SK-N-SH (cell line): Measurements from ENCODE around the gene CIAO1. TPM values are rescaled to one million over a fixed set of nuclear protein-coding genes. Genes with fewer than 3 reads are reported as not detected.

Source experiments
- CTCF ChIA-PET: fragments of 300-600, 350-600 bp; formaldehyde crosslinking; extraction: SDS; loops from one replicate; lab custom pipeline; 2021; lab: Yijun Ruan, JAX
- POLR2A ChIA-PET: fragments of 350-600 bp; sonication (Branson Sonifier 250); formaldehyde crosslinking; extraction: SDS; loops from one replicate; lab custom pipeline; 2020; ENCODE audit warnings: antibody characterized with exemption, inconsistent platforms; lab: Yijun Ruan, JAX
- DNase-seq: peaks from one replicate; pipeline ENCODE4 v3.0.0; 2012
- H2AFZ ChIP-seq: fragments of 200-600 bp; sonication (generic); 2 replicates; pipeline ENCODE4 v1.8.1; 2016; ENCODE audit warnings: antibody characterized with exemption, mild to moderate bottlenecking, low read depth
- H3F3A ChIP-seq: fragments of 200-600 bp; sonication (generic); replicated peaks from 2 replicates; pipeline ENCODE3; 2016; ENCODE audit warnings: antibody characterized with exemption, mild to moderate bottlenecking; ENCODE audit not compliant: insufficient read depth
- H3K27ac ChIP-seq, 2 experiments: fragments of 200-500 bp in 1 of 2; fragments of 200-600 bp in 1 of 2; sonication (Bioruptor generic) in 1 of 2; sonication (generic), shearing (Covaris generic) in 1 of 2; 2 replicates each; pipeline versions ENCODE4 v1.5.1 to v1.6.1; 2014 to 2016; ENCODE audit warnings: low read depth in 2 of 2, inconsistent platforms in 1 of 2, low read length in 1 of 2, mild to moderate bottlenecking in 1 of 2, mixed read lengths in 1 of 2
- H3K27me3 ChIP-seq: fragments of 200-600 bp; sonication (generic), shearing (Covaris generic); 2 replicates; pipeline ENCODE4 v1.6.1; 2016; ENCODE audit warnings: mixed run types; ENCODE audit not compliant: insufficient read depth
- H3K36me3 ChIP-seq, 2 experiments: fragments of 200-500 bp in 1 of 2; fragments of 200-600 bp in 1 of 2; sonication (Bioruptor generic) in 1 of 2; sonication (generic) in 1 of 2; replicated peaks in 1 of 2; 2 replicates each; pipeline versions ENCODE3 to v1.5.1; 2014 to 2016; ENCODE audit warnings: low read length in 1 of 2, mild to moderate bottlenecking in 1 of 2; ENCODE audit not compliant: insufficient read depth in 2 of 2, control insufficient read depth in 1 of 2
- H3K4me1 ChIP-seq, 2 experiments: fragments of 200-500 bp in 1 of 2; fragments of 200-600 bp in 1 of 2; sonication (Bioruptor generic) in 1 of 2; sonication (generic), shearing (Covaris generic) in 1 of 2; 2 replicates each; pipeline versions ENCODE4 v1.5.1 to v1.6.1; 2014 to 2016; ENCODE audit warnings: low read depth in 1 of 2, low read length in 1 of 2, mixed run types in 1 of 2; ENCODE audit not compliant: insufficient read depth in 2 of 2, control insufficient read depth in 1 of 2
- H3K4me2 ChIP-seq: fragments of 200-600 bp; sonication (generic), shearing (Covaris generic); 2 replicates; pipeline ENCODE4 v1.6.1; 2017; ENCODE audit warnings: mixed run types
- H3K4me3 ChIP-seq, 2 experiments: fragments of 200-500 bp in 1 of 2; fragments of 200-600 bp in 1 of 2; sonication (Bioruptor generic) in 1 of 2; sonication (generic), shearing (Covaris generic) in 1 of 2; 2 replicates each; pipeline versions ENCODE4 v1.5.1 to v1.8.1; 2014 to 2016; ENCODE audit warnings: low read depth in 2 of 2, inconsistent platforms in 1 of 2, low read length in 1 of 2, mild to moderate bottlenecking in 1 of 2, mixed read lengths in 1 of 2, moderate library complexity in 1 of 2
- H3K79me2 ChIP-seq: fragments of 200-600 bp; sonication (generic); 2 replicates; pipeline ENCODE4 v1.8.1; 2017; ENCODE audit warnings: mild to moderate bottlenecking; ENCODE audit not compliant: insufficient read depth
- H3K9ac ChIP-seq: fragments of 200-600 bp; sonication (generic); 2 replicates; pipeline ENCODE4 v1.6.1; 2017; ENCODE audit warnings: mixed run types
- H3K9me2 ChIP-seq: fragments of 200-600 bp; sonication (generic); 2 replicates; pipeline ENCODE4 v1.6.1; 2017; ENCODE audit warnings: mixed run types
- H3K9me3 ChIP-seq: fragments of 200-600 bp; sonication (generic); 2 replicates; pipeline ENCODE4 v1.6.1; 2017; ENCODE audit warnings: mixed run types, mild to moderate bottlenecking, moderate library complexity
- H4K20me1 ChIP-seq: fragments of 200-600 bp; sonication (generic); 2 replicates; pipeline ENCODE4 v1.6.1; 2017; ENCODE audit warnings: mild to moderate bottlenecking, mixed run types; ENCODE audit not compliant: insufficient read depth
- CHD2 ChIP-seq: fragments of 150-350 bp; IDR thresholded peaks from 2 replicates; pipeline ENCODE4 v1.6.1; 2018; ENCODE audit warnings: low read length; ENCODE audit not compliant: partially characterized antibody
- CTCF ChIP-seq: fragments of 200-600 bp; sonication (generic); IDR thresholded peaks from 2 replicates; pipeline ENCODE4 v1.6.1; 2017; ENCODE audit warnings: antibody characterized with exemption, mild to moderate bottlenecking, moderate library complexity
- ELF1 ChIP-seq: IDR thresholded peaks from 2 replicates; pipeline ENCODE4 v1.4.0; 2012
- EP300 ChIP-seq, 2 experiments: IDR thresholded peaks; 2 replicates each; pipeline versions ENCODE4 v1.4.0 to v1.6.1; 2012; ENCODE audit warnings: borderline replicate concordance in 1 of 2, low read depth in 1 of 2, low read length in 1 of 2
- FOXJ3 ChIP-seq: sonication (generic); formaldehyde crosslinking; IDR thresholded peaks from 2 replicates; pipeline ENCODE4 v1.5.1; 2020; ENCODE audit warnings: mild to moderate bottlenecking, missing genetic modification reagents
- FOXM1 ChIP-seq: IDR thresholded peaks from 2 replicates; pipeline ENCODE4 v1.4.0; 2012; ENCODE audit warnings: low read depth, mild to moderate bottlenecking
- GATA2 ChIP-seq: sonication (generic); formaldehyde crosslinking; IDR thresholded peaks from 2 replicates; pipeline ENCODE4 v1.5.0; 2020; ENCODE audit warnings: mild to moderate bottlenecking, missing genetic modification reagents
- MEF2A ChIP-seq: IDR thresholded peaks from 2 replicates; pipeline ENCODE4 v1.4.0; 2012; ENCODE audit warnings: low read depth, borderline replicate concordance
- MXI1 ChIP-seq: IDR thresholded peaks from 2 replicates; pipeline ENCODE4 v1.6.1; 2012; ENCODE audit warnings: mild to moderate bottlenecking, low read depth, low read length, improper control_type of control experiment
- NFIC ChIP-seq: IDR thresholded peaks from 2 replicates; pipeline ENCODE4 v1.4.0; 2012; ENCODE audit warnings: borderline replicate concordance
- PBX3 ChIP-seq: IDR thresholded peaks from 2 replicates; pipeline ENCODE4; 2012
- RAD21 ChIP-seq: IDR thresholded peaks from 2 replicates; pipeline ENCODE4 v1.6.1; 2012; ENCODE audit warnings: mild to moderate bottlenecking, low read length
- RCOR1 ChIP-seq: fragments of 150-350 bp; IDR thresholded peaks from 2 replicates; pipeline ENCODE4 v1.6.1; 2017; ENCODE audit warnings: antibody characterized with exemption, low read length
- RFX5 ChIP-seq: IDR thresholded peaks from 2 replicates; pipeline ENCODE4 v1.6.1; 2012; ENCODE audit warnings: mild to moderate bottlenecking, improper control_type of control experiment, low read length
- SIN3A ChIP-seq: IDR thresholded peaks from 2 replicates; pipeline ENCODE4 v1.6.1; 2012; ENCODE audit warnings: low read depth, mild to moderate bottlenecking, low read length, moderate library complexity, borderline replicate concordance
- SMC3 ChIP-seq: IDR thresholded peaks from 2 replicates; pipeline ENCODE4 v1.6.1; 2012; ENCODE audit warnings: low read depth, low read length, improper control_type of control experiment
- TCF12 ChIP-seq: IDR thresholded peaks from 2 replicates; pipeline ENCODE4 v1.4.0; 2012
- TEAD4 ChIP-seq: IDR thresholded peaks from 2 replicates; pipeline ENCODE4 v1.4.0; 2012; ENCODE audit warnings: mild to moderate bottlenecking, borderline replicate concordance; ENCODE audit not compliant: insufficient read depth
- USF1 ChIP-seq: IDR thresholded peaks from 2 replicates; pipeline ENCODE4 v1.4.0; 2012; ENCODE audit warnings: low read depth, borderline replicate concordance
- USF2 ChIP-seq: fragments of 150-350 bp; IDR thresholded peaks from 2 replicates; pipeline ENCODE4 v1.6.1; 2017; ENCODE audit warnings: antibody characterized with exemption, low read length, low read depth, borderline replicate concordance
- YY1 ChIP-seq: IDR thresholded peaks from 2 replicates; pipeline ENCODE4 v1.4.0; 2012; ENCODE audit warnings: low read depth, mild to moderate bottlenecking
- WGBS: methylation state at CpG from one replicate; pipeline ENCODE4 v1.1.6; 2017; ENCODE audit warnings: low lambda C conversion rate; 5-methylcytosine and 5-hydroxymethylcytosine counted together
- polyA plus RNA-seq, 3 experiments: library from polyadenylated mRNA; depleted of rRNA; stranded (reverse); fragments of >200 nt; gene quantifications; 2 replicates each; pipeline ENCODE4 v1.2.3, GENCODE V29; 2012
- TF ChIP-seq, protein P1 (sequence below): IDR thresholded peaks from 2 replicates; pipeline ENCODE4 v1.4.0; 2012; ENCODE audit warnings: low read depth
- TF ChIP-seq, protein P2 (sequence below): IDR thresholded peaks from 2 replicates; pipeline ENCODE4 v1.4.0; 2012; ENCODE audit warnings: low read depth, borderline replicate concordance
- TF ChIP-seq, protein P3 (sequence below): fragments of 150-350 bp; IDR thresholded peaks from 2 replicates; pipeline ENCODE4 v1.6.1; 2016; ENCODE audit warnings: mild to moderate bottlenecking, low read depth, low read length

The CIAO1 gene
- 120 and 158 TPM in 2 replicates for polyA plus RNA-seq (2012; rRNA removed)
- polyA plus RNA-seq (2012; cell fraction: cytosol; rRNA removed), result 85.4 and 125 TPM in 2 replicates
- 188 and 242 TPM in 2 replicates for polyA plus RNA-seq (2012; cell fraction: nucleus; rRNA removed)

DNA sequence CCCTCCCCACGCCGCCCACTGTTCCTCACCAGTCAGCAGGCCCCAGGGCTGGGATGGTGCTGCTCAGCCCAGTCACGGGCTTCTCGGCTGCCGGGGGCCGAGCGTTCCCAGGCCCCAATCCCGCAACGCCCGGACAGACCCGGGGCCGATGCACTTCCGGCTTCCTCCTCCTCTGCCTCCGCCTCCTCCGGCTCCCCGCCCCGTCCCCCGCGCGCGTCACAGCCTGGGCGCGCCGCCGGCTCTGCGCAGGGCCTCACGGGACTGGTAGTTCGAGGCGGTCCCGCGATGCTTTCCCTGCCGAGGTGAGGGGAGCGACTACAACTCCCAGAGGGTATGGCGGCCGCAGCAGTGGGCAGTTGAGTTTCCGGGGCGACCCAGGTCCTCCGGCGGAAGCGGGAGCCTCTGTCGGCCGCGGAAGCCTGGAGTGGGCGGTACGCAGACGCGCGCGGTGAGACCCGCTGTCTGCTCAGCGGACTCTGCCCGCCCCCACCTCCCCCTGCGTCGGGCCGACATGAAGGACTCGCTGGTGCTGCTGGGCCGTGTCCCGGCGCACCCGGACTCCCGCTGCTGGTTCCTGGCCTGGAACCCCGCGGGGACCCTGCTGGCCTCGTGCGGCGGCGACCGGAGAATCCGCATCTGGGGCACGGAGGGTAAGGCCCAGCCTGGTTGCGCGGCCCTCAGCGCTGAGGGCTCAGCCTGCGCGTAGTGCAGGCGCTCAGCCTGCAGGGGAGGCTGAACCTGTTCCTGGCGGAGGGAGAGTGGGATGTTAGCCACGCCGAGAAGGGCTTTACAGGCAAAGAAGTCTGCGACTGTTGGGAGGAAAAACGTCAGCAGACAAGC, at the start of gene CIAO1, which contains the start of gene TMEM127:
Gene CIAO1 (plus strand): TSS at position 386 of the 840 bp plus-strand sequence. CDS start 126 bp downstream, at position 512.
Gene TMEM127 (minus strand): TSS at position 158 of the 840 bp plus-strand sequence. CDS start 616 bp downstream, outside the sequence.
- H2AFZ ChIP-seq, result peak within 1 kb of the TSS; percentile 68; the same call in 1 of the 2 replicates
- ChIA-PET POLR2A (interaction anchor here (0.6 to 1.6 kb wide), 3 partner anchors 55 to 274 kb away, joined by 3 to 4 read pairs (median 3); partner anchors contain the start of gene STARD7), CTCF (interaction anchor here (0.8 to 2.1 kb wide), 9 partner anchors 10 to 243 kb away, joined by 3 to 8 read pairs (median 4); partner anchors contain the start of gene SNRNP200)
- H3K79me2 ChIP-seq, result peaks cover 82% of the 10 kb centered on the region
- WGBS, result 0% methylated on average over 24 of the region's 81 CpGs
- peak within 1 kb of the TSS; percentile 79 to 90 for H3K27ac ChIP-seq
- peak; percentile 97 for DNase-seq
- no peaks in the 10 kb centered on the region for H3K9me2 ChIP-seq
- H3K4me2 ChIP-seq, result peak within 1 kb of the TSS; percentile 96
- H3F3A ChIP-seq, result peaks cover 14% of the 10 kb centered on the region
- peaks cover 18 to 25% of the 10 kb centered on the region in 2 experiments; a peak in 3 of 4 replicates for H3K4me1 ChIP-seq
- H3K4me3 ChIP-seq, result peak within 1 kb of the TSS; percentile 73 to 96
- H3K27me3 ChIP-seq, result no peaks in the 10 kb centered on the region
- no peaks in the 10 kb centered on the region for H3K9me3 ChIP-seq
- peaks cover 37% of the 10 kb centered on the region in 2 experiments for H3K36me3 ChIP-seq
- peak within 1 kb of the TSS; percentile 83 for H3K9ac ChIP-seq
- H4K20me1 ChIP-seq, result peaks cover 36% of the 10 kb centered on the region
- TF ChIP-seq, protein P1, sequence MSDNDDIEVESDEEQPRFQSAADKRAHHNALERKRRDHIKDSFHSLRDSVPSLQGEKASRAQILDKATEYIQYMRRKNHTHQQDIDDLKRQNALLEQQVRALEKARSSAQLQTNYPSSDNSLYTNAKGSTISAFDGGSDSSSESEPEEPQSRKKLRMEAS, result peak; percentile 83
- TF ChIP-seq TEAD4 (no peak), CHD2 (peak; percentile 99), MEF2A (no peak), NFIC (no peak), FOXJ3 (CRISPR knock-in tag) (no peak), GATA2 (no peak), RFX5 (no peak), EP300 (IDR thresholded peaks at IDR 0.05; ENCODE audit: borderline replicate concordance in 1 of 2, low read depth in 1 of 2, low read length in 1 of 2) (no peak), RAD21 (no peak), FOXM1 (no peak), SIN3A (peak; percentile 70; the same call in 1 of the 2 replicates), USF1 (no peak), SMC3 (no peak), RCOR1 (no peak), USF2 (no peak), PBX3 (no peak), TCF12 (no peak), MXI1 (peak; percentile 68), YY1 (peak; percentile 51; the same call in 1 of the 2 replicates), ELF1 (peak; percentile 95), CTCF (peak; percentile 42)
- TF ChIP-seq, protein P2, sequence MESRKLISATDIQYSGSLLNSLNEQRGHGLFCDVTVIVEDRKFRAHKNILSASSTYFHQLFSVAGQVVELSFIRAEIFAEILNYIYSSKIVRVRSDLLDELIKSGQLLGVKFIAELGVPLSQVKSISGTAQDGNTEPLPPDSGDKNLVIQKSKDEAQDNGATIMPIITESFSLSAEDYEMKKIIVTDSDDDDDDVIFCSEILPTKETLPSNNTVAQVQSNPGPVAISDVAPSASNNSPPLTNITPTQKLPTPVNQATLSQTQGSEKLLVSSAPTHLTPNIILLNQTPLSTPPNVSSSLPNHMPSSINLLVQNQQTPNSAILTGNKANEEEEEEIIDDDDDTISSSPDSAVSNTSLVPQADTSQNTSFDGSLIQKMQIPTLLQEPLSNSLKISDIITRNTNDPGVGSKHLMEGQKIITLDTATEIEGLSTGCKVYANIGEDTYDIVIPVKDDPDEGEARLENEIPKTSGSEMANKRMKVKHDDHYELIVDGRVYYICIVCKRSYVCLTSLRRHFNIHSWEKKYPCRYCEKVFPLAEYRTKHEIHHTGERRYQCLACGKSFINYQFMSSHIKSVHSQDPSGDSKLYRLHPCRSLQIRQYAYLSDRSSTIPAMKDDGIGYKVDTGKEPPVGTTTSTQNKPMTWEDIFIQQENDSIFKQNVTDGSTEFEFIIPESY, result peak; percentile 98
- TF ChIP-seq, protein P3, sequence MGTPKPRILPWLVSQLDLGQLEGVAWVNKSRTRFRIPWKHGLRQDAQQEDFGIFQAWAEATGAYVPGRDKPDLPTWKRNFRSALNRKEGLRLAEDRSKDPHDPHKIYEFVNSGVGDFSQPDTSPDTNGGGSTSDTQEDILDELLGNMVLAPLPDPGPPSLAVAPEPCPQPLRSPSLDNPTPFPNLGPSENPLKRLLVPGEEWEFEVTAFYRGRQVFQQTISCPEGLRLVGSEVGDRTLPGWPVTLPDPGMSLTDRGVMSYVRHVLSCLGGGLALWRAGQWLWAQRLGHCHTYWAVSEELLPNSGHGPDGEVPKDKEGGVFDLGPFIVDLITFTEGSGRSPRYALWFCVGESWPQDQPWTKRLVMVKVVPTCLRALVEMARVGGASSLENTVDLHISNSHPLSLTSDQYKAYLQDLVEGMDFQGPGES, result no peak
